Caco-2 (cell line): ENCODE measurements around the gene ADAMTS18. TPM values are rescaled to one million over a fixed set of nuclear protein-coding genes. Genes with fewer than 3 reads are reported as not detected.
"Not testable (repeated sequence)": the region's sequence is repeated elsewhere in the genome, so short reads cannot be mapped to it uniquely, and the experiment has no call there.

Experiments
- BruUV-seq: library from RNA; stranded (reverse); fragments of 400-500 nt; replicated peaks from 2 replicates; lab custom pipeline; 2021; lab: Mats Ljungman, UMichigan
- CTCF ChIA-PET: fragments of 300-600 bp; sonication (Branson Sonifier 250); formaldehyde crosslinking; loops from one replicate; lab custom pipeline; 2022; ENCODE audit warnings: antibody characterized with exemption; lab: Charles Lee
- POLR2A ChIA-PET: fragments of 300-600 bp; sonication (Branson Sonifier 250); formaldehyde crosslinking; loops from one replicate; lab custom pipeline; 2022; ENCODE audit warnings: antibody characterized with exemption; lab: Charles Lee
- DNase-seq, 2 experiments: peaks; one replicate each; pipeline versions ENCODE4 v3.0.0 to v3.0.0-alpha.2; 2020 to 2022
- H3K27me3 ChIP-seq: replicated peaks from 2 replicates; pipeline ENCODE4 v1.6.0; 2011; ENCODE audit warnings: low read length; ENCODE audit not compliant: control insufficient read depth, insufficient read depth
- H3K36me3 ChIP-seq: 2 replicates; pipeline ENCODE4 v1.5.1; 2011; ENCODE audit warnings: low read length; ENCODE audit not compliant: control insufficient read depth, insufficient read depth
- H3K4me1 ChIP-seq: fragments of 250-450 bp; sonication (Bioruptor Pico); 2 replicates; pipeline ENCODE4 v1.5.1; 2020; ENCODE audit warnings: mild to moderate bottlenecking
- H3K4me3 ChIP-seq: 2 replicates; pipeline ENCODE4 v1.5.1; 2011; ENCODE audit warnings: low read depth, mild to moderate bottlenecking, control low read depth, low read length
- H3K9me3 ChIP-seq: fragments of 250-450 bp; sonication (Bioruptor Pico); 2 replicates; pipeline ENCODE4 v1.5.1; 2020; ENCODE audit warnings: mild to moderate bottlenecking, moderate library complexity
- H3K27ac Mint-ChIP-seq: one replicate; pipeline ENCODE4 v1.8.0; 2022; ENCODE audit warnings: mixed read lengths; ENCODE audit not compliant: unreplicated experiment
- H3K27me3 Mint-ChIP-seq: one replicate; pipeline ENCODE4 v1.8.0; 2022; ENCODE audit warnings: mixed read lengths; ENCODE audit not compliant: insufficient read depth, unreplicated experiment
- H3K36me3 Mint-ChIP-seq: one replicate; pipeline ENCODE4 v1.8.0; 2022; ENCODE audit warnings: mild to moderate bottlenecking, mixed read lengths; ENCODE audit not compliant: insufficient read depth, unreplicated experiment
- H3K4me1 Mint-ChIP-seq: one replicate; pipeline ENCODE4 v1.8.0; 2022; ENCODE audit warnings: low read depth, mixed read lengths; ENCODE audit not compliant: unreplicated experiment
- H3K4me3 Mint-ChIP-seq: one replicate; pipeline ENCODE4 v1.8.0; 2022; ENCODE audit warnings: mild to moderate bottlenecking, moderate library complexity, mixed read lengths; ENCODE audit not compliant: unreplicated experiment
- H3K9me3 Mint-ChIP-seq: one replicate; pipeline ENCODE4 v1.8.0; 2022; ENCODE audit warnings: mixed read lengths; ENCODE audit not compliant: unreplicated experiment
- CTCF ChIP-seq, 2 experiments: fragments of 200-600 bp in 1 of 2; IDR thresholded peaks; 1 replicate in 1 of 2; 2 replicates in 1 of 2; pipeline versions ENCODE4 v1.5.1 to v1.8.0; 2011 to 2022; ENCODE audit warnings: antibody characterized with exemption in 1 of 2, control low read depth in 1 of 2, inconsistent platforms in 1 of 2, low read depth in 1 of 2, low read length in 1 of 2, mild to moderate bottlenecking in 1 of 2, moderate library complexity in 1 of 2; ENCODE audit not compliant: insufficient read depth in 1 of 2, severe bottlenecking in 1 of 2, unreplicated experiment in 1 of 2
- intact Hi-C: fragments of 100-400 bp; cut with micrococcal nuclease; formaldehyde crosslinking; loops from one replicate; pipeline ENCODE4 v1.10.0; 2022; ENCODE audit not compliant: unreplicated experiment
- total RNA-seq: library from RNA; stranded (reverse); gene quantifications from 2 replicates; pipeline ENCODE4 v1.2.3, GENCODE V29; 2022

ADAMTS18 gene
- total RNA-seq, 1 experiment from 2014 or later, result 0.29 TPM

GRCh38 chr16:77288222-77288621 is 146.6 kb downstream of the ADAMTS18 start:
- peaks cover 12% of the 10 kb centered on the region for H3K9me3 Mint-ChIP-seq
- ChIA-PET CTCF (interaction anchor here (0.7 kb wide), 1 partner anchor 16 kb away, joined by 3 read pairs; no protein-coding TSS in a partner anchor), POLR2A (no interaction called here)
- DNase-seq, result no peak
- H3K4me1 Mint-ChIP-seq, result peaks cover 62% of the 10 kb centered on the region
- BruUV-seq, result no TSS peak
- Histone ChIP-seq H3K9me3 (no peaks in the 10 kb centered on the region), H3K36me3 (no peaks in the 10 kb centered on the region), H3K4me3 (no peak overlapping the region), H3K27me3 (no peaks in the 10 kb centered on the region), H3K4me1 (peaks cover 40% of the 10 kb centered on the region)
- intact Hi-C loops, result loop anchor here (2.0 kb wide), 2 partner anchors 51 to 65 kb away; no protein-coding TSS in a partner anchor
- peak overlapping the region; percentile 97 for H3K27ac Mint-ChIP-seq
- no peak for TF ChIP-seq CTCF (IDR thresholded peaks at IDR 0.05; ENCODE audit: insufficient read depth in 1 of 2, low read depth in 1 of 2, low read length in 1 of 2, severe bottlenecking in 1 of 2, unreplicated experiment in 1 of 2)
- no peak overlapping the region for H3K4me3 Mint-ChIP-seq
- H3K36me3 Mint-ChIP-seq, result peaks cover 21% of the 10 kb centered on the region
- H3K27me3 Mint-ChIP-seq, result no peaks in the 10 kb centered on the region

GRCh38 chr16:77285676-77286075 is 149.2 kb downstream of the ADAMTS18 start:
- H3K4me3 ChIP-seq, result no peak overlapping the region
- Mint-ChIP-seq H3K27ac (no peak overlapping the region), H3K9me3 (peaks cover 12% of the 10 kb centered on the region), H3K4me3 (no peak overlapping the region), H3K4me1 (peaks cover 39% of the 10 kb centered on the region), H3K27me3 (no peaks in the 10 kb centered on the region), H3K36me3 (peaks cover 15% of the 10 kb centered on the region)
- no peaks in the 10 kb centered on the region for H3K27me3 ChIP-seq
- intact Hi-C loops, result no loop called here
- ChIA-PET POLR2A (no interaction called here), CTCF (no interaction called here)
- H3K4me1 ChIP-seq, result peaks cover 28% of the 10 kb centered on the region
- no peak for TF ChIP-seq CTCF (IDR thresholded peaks at IDR 0.05; ENCODE audit: insufficient read depth in 1 of 2, low read depth in 1 of 2, low read length in 1 of 2, severe bottlenecking in 1 of 2, unreplicated experiment in 1 of 2)
- no peaks in the 10 kb centered on the region for H3K9me3 ChIP-seq
- DNase-seq, result no peak
- H3K36me3 ChIP-seq, result no peaks in the 10 kb centered on the region
- no TSS peak for BruUV-seq

- H3K36me3 Mint-ChIP-seq, result no peaks in the 10 kb centered on the region
- H3K27me3 Mint-ChIP-seq, result no peaks in the 10 kb centered on the region
- no peak for DNase-seq
- Histone ChIP-seq H3K9me3 (no peaks in the 10 kb centered on the region), H3K27me3 (no peaks in the 10 kb centered on the region), H3K36me3 (no peaks in the 10 kb centered on the region), H3K4me1 (no peaks in the 10 kb centered on the region; the same call in 1 of the 2 replicates), H3K4me3 (no peak overlapping the region)
- peaks cover 7% of the 10 kb centered on the region for H3K4me1 Mint-ChIP-seq
- BruUV-seq, result no TSS peak
- H3K4me3 Mint-ChIP-seq, result no peak overlapping the region
- ChIA-PET CTCF (no interaction called here), POLR2A (interaction anchor here (0.7 kb wide), 1 partner anchor 1605 kb away, joined by 3 read pairs; no protein-coding TSS in a partner anchor)
- no peak for TF ChIP-seq CTCF (IDR thresholded peaks at IDR 0.05; ENCODE audit: insufficient read depth in 1 of 2, low read depth in 1 of 2, low read length in 1 of 2, severe bottlenecking in 1 of 2, unreplicated experiment in 1 of 2)
- H3K27ac Mint-ChIP-seq, result no peak overlapping the region
- H3K9me3 Mint-ChIP-seq, result peaks cover 12% of the 10 kb centered on the region
- intact Hi-C loops, result no loop called here
Measured at GRCh38 chr16:77282345-77282744, 152.5 kb downstream of the ADAMTS18 start.

GRCh38 chr16:77279316-77279715 is 155.5 kb downstream of the ADAMTS18 start:
- H3K4me3 ChIP-seq, H3K36me3 Mint-ChIP-seq, H3K4me1 ChIP-seq, H3K9me3 ChIP-seq, H3K9me3 Mint-ChIP-seq, POLR2A ChIA-PET, intact Hi-C loops, H3K27ac Mint-ChIP-seq, H3K27me3 ChIP-seq, DNase-seq, H3K4me1 Mint-ChIP-seq, BruUV-seq, H3K36me3 ChIP-seq, H3K27me3 Mint-ChIP-seq, H3K4me3 Mint-ChIP-seq, CTCF ChIA-PET: not testable (repeated sequence)
